Neural cell (in vitro differentiated cells): ENCODE measurements around the gene SLC37A1. TPM values are rescaled to one million over a fixed set of nuclear protein-coding genes. Genes with fewer than 3 reads are reported as not detected.

ENCODE experiments used
- H2AFZ ChIP-seq: fragments of 200-600, 300-800 bp; sonication (generic), shearing (Covaris generic); 2 replicates; pipeline ENCODE4 v1.6.0; 2014; ENCODE audit warnings: low read depth, mild to moderate bottlenecking, antibody characterized with exemption, low read length, moderate library complexity
- H3F3A ChIP-seq: fragments of 200-600 bp; shearing (Covaris generic); 2 replicates; pipeline ENCODE4 v1.6.1; 2016; ENCODE audit warnings: mild to moderate bottlenecking, moderate library complexity, mixed read lengths, antibody characterized with exemption, low read length; ENCODE audit not compliant: insufficient read depth, poor library complexity, severe bottlenecking
- H3K27ac ChIP-seq: fragments of 200-600, 300-800 bp; sonication (generic), shearing (Covaris generic); 2 replicates; pipeline ENCODE4 v1.5.1; 2014; ENCODE audit warnings: mild to moderate bottlenecking, low read length, moderate library complexity
- H3K27me3 ChIP-seq: fragments of 300-800, 200-600 bp; sonication (generic), shearing (Covaris generic); 2 replicates; pipeline ENCODE4 v1.6.0; 2014; ENCODE audit warnings: mild to moderate bottlenecking, low read depth, low read length, moderate library complexity; ENCODE audit not compliant: insufficient read depth
- H3K36me3 ChIP-seq: fragments of 300-800, 200-600 bp; sonication (generic), shearing (Covaris generic); 2 replicates; pipeline ENCODE4 v1.5.1; 2014; ENCODE audit warnings: mild to moderate bottlenecking, antibody characterized with exemption, low read length, moderate library complexity; ENCODE audit not compliant: insufficient read depth
- H3K4me2 ChIP-seq: fragments of 300-800, 200-600 bp; sonication (generic), shearing (Covaris generic); 2 replicates; pipeline ENCODE4 v1.6.0; 2014; ENCODE audit warnings: mild to moderate bottlenecking, low read length
- H3K4me3 ChIP-seq: fragments of 300-800, 200-600 bp; sonication (generic), shearing (Covaris generic); 2 replicates; pipeline ENCODE4 v1.5.1; 2014; ENCODE audit warnings: mild to moderate bottlenecking, low read length, moderate library complexity
- H3K79me2 ChIP-seq: fragments of 200-600 bp; shearing (Covaris generic); replicated peaks from 2 replicates; pipeline ENCODE4 v1.6.0; 2014; ENCODE audit warnings: mild to moderate bottlenecking, low read length, moderate library complexity; ENCODE audit not compliant: insufficient read depth
- H3K9ac ChIP-seq: fragments of 300-800, 200-600 bp; sonication (generic), shearing (Covaris generic); 2 replicates; pipeline ENCODE4 v1.6.1; 2016; ENCODE audit warnings: mild to moderate bottlenecking, low read length, mixed read lengths
- H3K9me2 ChIP-seq: fragments of 200-600 bp; shearing (Covaris generic); 2 replicates; pipeline ENCODE4 v1.6.1; 2016; ENCODE audit warnings: mild to moderate bottlenecking, low read length, mixed read lengths; ENCODE audit not compliant: insufficient read depth
- H3K9me3 ChIP-seq: fragments of 200-600, 300-800 bp; sonication (generic), shearing (Covaris generic); 2 replicates; pipeline ENCODE4 v1.6.1; 2016; ENCODE audit warnings: mild to moderate bottlenecking, mixed run types, low read length, moderate library complexity, mixed read lengths
- H4K20me1 ChIP-seq: fragments of 200-600 bp; shearing (Covaris generic); 2 replicates; pipeline ENCODE4 v1.6.1; 2016; ENCODE audit warnings: mild to moderate bottlenecking, mixed run types; ENCODE audit not compliant: insufficient read depth
- CTCF ChIP-seq: fragments of 450-650 bp; IDR thresholded peaks from 2 replicates; pipeline ENCODE4 v1.5.1; 2014; ENCODE audit warnings: antibody characterized with exemption, mild to moderate bottlenecking, moderate library complexity; ENCODE audit not compliant: poor library complexity, severe bottlenecking
- EP300 ChIP-seq: fragments of 450-650 bp; conservative IDR thresholded peaks from 2 replicates; pipeline ENCODE4 v1.6.1; 2014; ENCODE audit warnings: antibody characterized with exemption, mild to moderate bottlenecking, moderate library complexity; ENCODE audit not compliant: poor library complexity, severe bottlenecking
- EZH2 ChIP-seq: fragments of 200-600, 300-800 bp; shearing (Covaris generic), sonication (generic); IDR thresholded peaks from 2 replicates; pipeline ENCODE4 v1.6.1; 2014; ENCODE audit warnings: antibody characterized with exemption, low read length, borderline replicate concordance, mild to moderate bottlenecking; ENCODE audit not compliant: insufficient read depth, poor library complexity, severe bottlenecking
- MXI1 ChIP-seq: fragments of 450-650 bp; conservative IDR thresholded peaks from 2 replicates; pipeline ENCODE4 v1.6.1; 2014; ENCODE audit warnings: antibody characterized with exemption, mild to moderate bottlenecking; ENCODE audit not compliant: poor library complexity, severe bottlenecking
- POLR2AphosphoS5 ChIP-seq: IDR thresholded peaks from 2 replicates; pipeline ENCODE4 v1.6.1; 2012
- RAD21 ChIP-seq: fragments of 450-650 bp; conservative IDR thresholded peaks from 2 replicates; pipeline ENCODE4 v1.6.1; 2014; ENCODE audit warnings: antibody characterized with exemption, mild to moderate bottlenecking, moderate library complexity
- REST ChIP-seq: IDR thresholded peaks from 2 replicates; pipeline ENCODE4 v1.6.1; 2012; ENCODE audit warnings: borderline replicate concordance
- SMC3 ChIP-seq: fragments of 450-650 bp; conservative IDR thresholded peaks from 2 replicates; pipeline ENCODE4 v1.6.1; 2014; ENCODE audit warnings: antibody characterized with exemption, mild to moderate bottlenecking, moderate library complexity; ENCODE audit not compliant: poor library complexity
- TAF1 ChIP-seq: IDR thresholded peaks from 2 replicates; pipeline ENCODE4 v1.6.1; 2012; ENCODE audit warnings: low read depth
- polyA plus RNA-seq: library from polyadenylated mRNA; depleted of rRNA; stranded (reverse); fragments of >200 nt; gene quantifications from 2 replicates; pipeline ENCODE4 v1.2.3, GENCODE V29; 2014

Gene SLC37A1
- polyA plus RNA-seq, 1 donor from 2014 or later = 60.7 TPM

- H3K27ac ChIP-seq = peak overlapping the region; percentile 25
- no peaks in the 10 kb centered on the region for H3K9me2 ChIP-seq
- no peak overlapping the region for H3K4me3 ChIP-seq
- H2AFZ ChIP-seq = no peak overlapping the region
- no peaks in the 10 kb centered on the region for H3K27me3 ChIP-seq
- peaks cover 8% of the 10 kb centered on the region for H3K79me2 ChIP-seq
- no peaks in the 10 kb centered on the region for H4K20me1 ChIP-seq
- H3K9ac ChIP-seq = no peak overlapping the region
- TF ChIP-seq RAD21 = no peak
- TF ChIP-seq REST = no peak
- TF ChIP-seq TAF1 = no peak
- no peak for TF ChIP-seq SMC3
- TF ChIP-seq MXI1 = no peak
- TF ChIP-seq CTCF = no peak
- no peak for TF ChIP-seq POLR2AphosphoS5
- TF ChIP-seq EP300 = no peak
- no peak for TF ChIP-seq EZH2
- H3K4me2 ChIP-seq = no peak overlapping the region
- H3K9me3 ChIP-seq = no peaks in the 10 kb centered on the region
- no peaks in the 10 kb centered on the region for H3K36me3 ChIP-seq
- H3F3A ChIP-seq = no peaks in the 10 kb centered on the region
These were observed 4.4 kb upstream of the SLC37A1 start for GRCh38 chr21:42509244-42509643.

GRCh38 chr21:42512346-42513034 lies 1.2 kb upstream of the SLC37A1 start:
- H3K27ac ChIP-seq = no peak overlapping the region
- H4K20me1 ChIP-seq = no peaks in the 10 kb centered on the region
- peak overlapping the region; percentile 19 for H3K4me2 ChIP-seq
- no peaks in the 10 kb centered on the region for H3F3A ChIP-seq
- H3K79me2 ChIP-seq = peaks cover 38% of the 10 kb centered on the region
- no peaks in the 10 kb centered on the region for H3K36me3 ChIP-seq
- H2AFZ ChIP-seq = peak overlapping the region; percentile 4
- peak overlapping the region; percentile 66 for H3K9ac ChIP-seq
- no peaks in the 10 kb centered on the region for H3K9me2 ChIP-seq
- no peak overlapping the region for H3K4me3 ChIP-seq
- H3K27me3 ChIP-seq = no peaks in the 10 kb centered on the region
- H3K9me3 ChIP-seq = no peaks in the 10 kb centered on the region
- no peak for TF ChIP-seq EZH2
- no peak for TF ChIP-seq MXI1
- no peak for TF ChIP-seq SMC3
- no peak for TF ChIP-seq RAD21
- TF ChIP-seq CTCF = no peak
- TF ChIP-seq TAF1 = no peak
- TF ChIP-seq POLR2AphosphoS5 = no peak
- no peak for TF ChIP-seq EP300
- no peak for TF ChIP-seq REST
